Esophagus muscularis mucosa (tissue), 4 donors: Measurements from ENCODE around the gene ENTR1.

Experiments
- CTCF ChIP-seq, 3 experiments: fragments of 200-600 bp in 2 of 3; fragments of 450-650 bp in 1 of 3; sonication (generic) in 2 of 3; IDR thresholded peaks; one replicate each; pipeline ENCODE4 v1.5.1; 2017 to 2019; ENCODE audit warnings: antibody characterized with exemption in 3 of 3, mild to moderate bottlenecking in 2 of 3, moderate library complexity in 1 of 3
- EP300 ChIP-seq: sonication (generic); formaldehyde crosslinking; IDR thresholded peaks from one replicate; pipeline ENCODE4 v1.6.1; 2017; ENCODE audit warnings: antibody characterized with exemption
- POLR2A ChIP-seq: fragments of 450-650 bp; IDR thresholded peaks from one replicate; pipeline ENCODE4 v1.6.1; 2017; ENCODE audit warnings: antibody characterized with exemption, moderate library complexity, mild to moderate bottlenecking, low read depth

GRCh38 chr9:136357202-136357725, 53.1 kb downstream of the ENTR1 start:
- TF ChIP-seq POLR2A = no peak
- TF ChIP-seq CTCF (IDR thresholded peaks at IDR 0.05) = no peak
- TF ChIP-seq EP300 = no peak
